T-helper 2 cell treated with Interferon-gamma antibody and Interleukin-4, amounts not matched to agents 5 μg/mL and 100 μg/mL, for 36 hours (primary cell): ENCODE measurements around the gene UNC5A.

Experiments used
- DNase-seq: peaks from one replicate; pipeline ENCODE4 v3.0.0; 2021; ENCODE audit warnings: low spot score
- H3K27ac Mint-ChIP-seq: one replicate; pipeline ENCODE4 v1.8.0; 2021; ENCODE audit warnings: mild to moderate bottlenecking, mixed read lengths
- H3K27me3 Mint-ChIP-seq: one replicate; pipeline ENCODE4 v1.8.0; 2021; ENCODE audit warnings: low read depth, mixed read lengths
- H3K36me3 Mint-ChIP-seq: one replicate; pipeline ENCODE4 v1.8.0; 2021; ENCODE audit warnings: low read depth, mixed read lengths
- H3K4me1 Mint-ChIP-seq: one replicate; pipeline ENCODE4 v1.8.0; 2021; ENCODE audit warnings: low read depth, mixed read lengths
- H3K4me3 Mint-ChIP-seq: one replicate; pipeline ENCODE4 v1.8.0; 2022; ENCODE audit warnings: mild to moderate bottlenecking, moderate library complexity, mixed read lengths
- H3K9me3 Mint-ChIP-seq: one replicate; pipeline ENCODE4 v1.8.0; 2021; ENCODE audit warnings: mixed read lengths

UNC5A gene

GRCh38 chr5:176776141-176776865 lies 34.1 kb upstream of the UNC5A start:
- H3K4me3 Mint-ChIP-seq: no peak overlapping the region
- H3K36me3 Mint-ChIP-seq: no peaks in the 10 kb centered on the region
- no peak for DNase-seq
- no peak overlapping the region for H3K27ac Mint-ChIP-seq
- H3K27me3 Mint-ChIP-seq: peaks cover 12% of the 10 kb centered on the region
- H3K9me3 Mint-ChIP-seq: no peaks in the 10 kb centered on the region
- H3K4me1 Mint-ChIP-seq: no peaks in the 10 kb centered on the region

DNA sequence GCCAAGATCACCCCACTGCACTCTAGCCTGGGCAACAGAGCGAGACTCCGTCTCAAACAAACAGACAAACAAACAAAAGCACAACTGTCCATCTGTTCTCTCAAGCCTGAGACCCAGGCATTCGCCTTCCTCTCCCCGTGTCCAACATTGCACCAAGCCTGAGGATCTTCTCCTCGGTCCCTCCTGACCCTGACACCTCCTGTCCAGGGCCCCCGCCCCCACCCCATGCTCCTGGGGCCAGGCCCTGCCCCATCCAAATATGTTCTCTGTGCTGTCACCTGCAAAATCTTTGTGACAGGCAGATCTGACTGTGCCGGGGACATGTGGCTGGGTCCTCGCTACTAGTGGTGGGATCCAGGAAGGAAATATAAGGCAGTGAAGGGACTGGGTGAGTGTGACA lies 33.4 kb upstream of the UNC5A start:
- peaks cover 12% of the 10 kb centered on the region for H3K27me3 Mint-ChIP-seq
- no peaks in the 10 kb centered on the region for H3K4me1 Mint-ChIP-seq
- no peaks in the 10 kb centered on the region for H3K9me3 Mint-ChIP-seq

GRCh38 chr5:176778921-176779465 lies 31.4 kb upstream of the UNC5A start:
- Mint-ChIP-seq H3K27ac (no peak overlapping the region), H3K27me3 (peaks cover 12% of the 10 kb centered on the region), H3K36me3 (no peaks in the 10 kb centered on the region), H3K4me1 (no peaks in the 10 kb centered on the region), H3K4me3 (no peak overlapping the region), H3K9me3 (no peaks in the 10 kb centered on the region)
- DNase-seq: no peak

More for the DNA sequence above, 33.4 kb upstream of the UNC5A start:
- no peak for DNase-seq
- H3K4me3 Mint-ChIP-seq: no peak overlapping the region
- no peaks in the 10 kb centered on the region for H3K36me3 Mint-ChIP-seq
- no peak overlapping the region for H3K27ac Mint-ChIP-seq

GRCh38 chr5:176779537-176779936 lies 30.8 kb upstream of the UNC5A start:
- peaks cover 9% of the 10 kb centered on the region for H3K27me3 Mint-ChIP-seq
- no peak overlapping the region for H3K4me3 Mint-ChIP-seq
- no peaks in the 10 kb centered on the region for H3K36me3 Mint-ChIP-seq
- DNase-seq: no peak
- H3K27ac Mint-ChIP-seq: no peak overlapping the region
- H3K9me3 Mint-ChIP-seq: no peaks in the 10 kb centered on the region
- H3K4me1 Mint-ChIP-seq: no peaks in the 10 kb centered on the region

- Mint-ChIP-seq H3K27ac (no peak overlapping the region), H3K36me3 (no peaks in the 10 kb centered on the region), H3K9me3 (no peaks in the 10 kb centered on the region), H3K4me3 (no peak overlapping the region), H3K4me1 (no peaks in the 10 kb centered on the region), H3K27me3 (peaks cover 3% of the 10 kb centered on the region)
- DNase-seq: no peak
These were observed 29.9 kb upstream of the UNC5A start for GRCh38 chr5:176780176-176781053.

DNA sequence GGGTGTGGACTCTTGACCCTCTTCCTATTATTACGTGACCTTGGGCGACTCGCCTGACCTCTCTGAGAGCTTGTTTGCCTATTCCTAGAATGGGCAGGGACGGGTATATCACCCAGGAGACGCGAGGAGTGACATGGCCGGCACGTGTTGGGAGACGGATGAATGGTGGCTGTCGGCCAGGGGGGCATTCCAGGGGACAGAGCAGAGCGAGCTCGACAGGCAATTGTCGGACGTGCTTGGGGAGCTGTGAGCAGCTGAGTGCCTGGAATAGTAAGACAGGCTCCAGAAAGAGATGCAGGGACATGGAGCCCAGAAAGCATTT lies 29.3 kb upstream of the UNC5A start:
- Mint-ChIP-seq H3K4me1 (no peaks in the 10 kb centered on the region), H3K27me3 (peaks cover 3% of the 10 kb centered on the region), H3K9me3 (no peaks in the 10 kb centered on the region), H3K4me3 (no peak overlapping the region), H3K36me3 (no peaks in the 10 kb centered on the region), H3K27ac (no peak overlapping the region)
- no peak for DNase-seq

- Mint-ChIP-seq H3K4me1 (no peaks in the 10 kb centered on the region), H3K27ac (no peak overlapping the region), H3K36me3 (no peaks in the 10 kb centered on the region), H3K27me3 (peaks cover 3% of the 10 kb centered on the region), H3K4me3 (no peak overlapping the region), H3K9me3 (no peaks in the 10 kb centered on the region)
- DNase-seq: no peak
These were observed 28.5 kb upstream of the UNC5A start for GRCh38 chr5:176781638-176782570.

- no peak overlapping the region for H3K27ac Mint-ChIP-seq
- peaks cover 10% of the 10 kb centered on the region for H3K27me3 Mint-ChIP-seq
- H3K36me3 Mint-ChIP-seq: no peaks in the 10 kb centered on the region
- no peaks in the 10 kb centered on the region for H3K9me3 Mint-ChIP-seq
- no peaks in the 10 kb centered on the region for H3K4me1 Mint-ChIP-seq
- H3K4me3 Mint-ChIP-seq: no peak overlapping the region
- DNase-seq: no peak
These were observed 25.9 kb upstream of the UNC5A start for GRCh38 chr5:176784218-176785165.

DNA sequence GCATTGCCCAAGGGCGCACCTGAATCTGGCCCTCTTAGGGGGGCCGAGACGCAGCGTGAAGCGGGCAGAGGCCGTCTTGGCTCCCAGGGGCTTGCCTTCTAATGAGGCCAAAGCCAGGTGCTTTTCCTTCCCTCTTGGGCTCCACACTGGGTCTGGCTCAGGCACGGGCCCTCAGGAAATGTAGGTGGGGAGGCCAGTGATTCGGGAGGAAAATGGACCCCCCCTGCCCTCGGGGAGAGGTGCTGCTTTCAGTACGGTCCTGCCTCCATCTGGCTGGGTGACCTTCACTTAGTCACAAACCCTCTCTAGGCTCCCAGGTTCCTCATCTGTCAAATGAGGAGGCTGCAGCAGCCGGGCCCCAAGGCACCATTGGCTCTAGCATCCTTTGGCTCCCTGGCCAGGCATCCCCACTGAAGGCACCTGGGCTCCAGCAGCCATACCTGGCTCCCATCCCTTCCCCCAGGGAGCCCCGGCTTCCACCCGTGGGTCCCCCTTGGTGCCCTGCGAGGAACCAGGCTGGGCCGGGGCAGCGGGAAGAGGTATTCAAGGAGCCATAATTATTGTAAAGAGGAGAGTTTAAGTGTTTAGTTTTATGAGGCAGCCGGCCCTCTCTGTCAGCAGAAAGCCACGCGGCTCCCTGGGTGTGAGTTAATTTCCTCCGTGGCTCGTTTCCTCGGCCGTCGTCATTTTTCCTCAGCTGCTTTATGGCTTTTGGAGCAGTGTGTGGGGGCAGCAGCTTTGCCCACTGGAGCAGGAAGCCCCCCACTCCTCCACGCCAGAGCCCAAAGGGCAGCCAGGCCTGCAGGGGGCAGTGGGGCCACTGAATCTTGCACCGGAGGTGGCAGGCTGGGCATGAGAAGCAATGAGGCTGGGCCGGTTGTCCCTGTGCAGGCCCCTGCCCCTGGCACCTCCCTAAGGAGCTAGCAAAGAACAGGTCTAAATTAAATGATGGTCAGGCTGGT lies 24.9 kb upstream of the UNC5A start:
- DNase-seq: no peak
- H3K36me3 Mint-ChIP-seq: no peaks in the 10 kb centered on the region
- no peaks in the 10 kb centered on the region for H3K9me3 Mint-ChIP-seq
- H3K27ac Mint-ChIP-seq: no peak overlapping the region
- H3K27me3 Mint-ChIP-seq: peaks cover 13% of the 10 kb centered on the region
- no peaks in the 10 kb centered on the region for H3K4me1 Mint-ChIP-seq
- H3K4me3 Mint-ChIP-seq: no peak overlapping the region

DNA sequence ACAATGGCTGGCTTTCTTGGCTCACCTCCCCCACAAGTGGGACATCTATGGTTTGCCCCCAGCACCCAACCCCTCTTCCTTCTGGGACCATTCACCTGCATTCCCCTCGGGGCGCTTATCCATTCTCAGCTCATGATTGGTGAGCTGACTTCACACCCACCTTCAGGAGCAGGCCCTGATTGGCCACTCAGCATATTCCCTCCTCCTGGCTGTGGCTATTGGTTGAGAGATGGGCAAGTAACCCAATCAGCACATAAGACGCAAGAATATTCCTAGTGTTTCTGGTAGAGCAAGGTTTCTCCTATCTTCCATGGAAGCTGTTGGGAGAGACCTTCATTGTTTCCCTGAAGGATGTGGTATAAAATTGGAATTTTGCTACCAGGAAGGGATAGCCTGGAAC lies 22.7 kb upstream of the UNC5A start:
- H3K36me3 Mint-ChIP-seq: no peaks in the 10 kb centered on the region
- peaks cover 16% of the 10 kb centered on the region for H3K27me3 Mint-ChIP-seq
- H3K4me1 Mint-ChIP-seq: no peaks in the 10 kb centered on the region
- no peak overlapping the region for H3K4me3 Mint-ChIP-seq
- no peaks in the 10 kb centered on the region for H3K9me3 Mint-ChIP-seq
- no peak overlapping the region for H3K27ac Mint-ChIP-seq
- no peak for DNase-seq

GRCh38 chr5:176788091-176788490 lies 22.3 kb upstream of the UNC5A start:
- H3K4me3 Mint-ChIP-seq: no peak overlapping the region
- no peaks in the 10 kb centered on the region for H3K9me3 Mint-ChIP-seq
- no peak for DNase-seq
- H3K36me3 Mint-ChIP-seq: no peaks in the 10 kb centered on the region
- H3K27ac Mint-ChIP-seq: no peak overlapping the region
- H3K4me1 Mint-ChIP-seq: no peaks in the 10 kb centered on the region
- H3K27me3 Mint-ChIP-seq: peaks cover 16% of the 10 kb centered on the region
